Ovary (tissue), 9 donors: Measurements from ENCODE around the gene ESRRG. TPM values are rescaled to one million over a fixed set of nuclear protein-coding genes. Genes with fewer than 3 reads are reported as not detected.

Experiments used
- DNase-seq, 5 donors: peaks; one replicate each; pipeline ENCODE4 v3.0.0-alpha.2; 2019 to 2020
- H3K27ac ChIP-seq, 2 donors: fragments of 200-600 bp; one replicate each; pipeline versions ENCODE4 v1.5.1 to v1.8.0; 2019 to 2022
- H3K27me3 ChIP-seq: fragments of 200-600 bp; one replicate; pipeline ENCODE4 v1.8.0; 2022
- H3K36me3 ChIP-seq: fragments of 200-600 bp; sonication (generic); one replicate; pipeline ENCODE4 v1.5.1; 2019
- H3K4me1 ChIP-seq: one replicate; pipeline ENCODE4 v1.8.1; 2013; ENCODE audit warnings: mild to moderate bottlenecking, moderate library complexity; ENCODE audit not compliant: insufficient read depth
- H3K4me3 ChIP-seq: fragments of 200-600 bp; sonication (generic); one replicate; pipeline ENCODE4 v1.5.1; 2017
- H3K9me3 ChIP-seq, 2 donors: fragments of 200-600 bp in 1 of 2; sonication (generic) in 1 of 2; one replicate each; pipeline versions ENCODE4 v1.5.1 to v1.8.1; 2013 to 2019; ENCODE audit warnings: mild to moderate bottlenecking in 1 of 2, moderate library complexity in 1 of 2
- EP300 ChIP-seq: sonication (generic); formaldehyde crosslinking; IDR thresholded peaks from one replicate; pipeline ENCODE4 v1.6.1; 2017; ENCODE audit warnings: antibody characterized with exemption
- POLR2A ChIP-seq: fragments of 450-650 bp; IDR thresholded peaks from one replicate; pipeline ENCODE4 v1.6.1; 2017; ENCODE audit warnings: antibody characterized with exemption, mild to moderate bottlenecking, moderate library complexity
- WGBS, 3 donors: extraction: QIAGEN DNeasy Blood & Tissue Kit in 1 of 3; methylation state at CpG; one replicate each; pipeline versions ENCODE4 v1.1.5 to v1.1.7; 2013 to 2017; 5-methylcytosine and 5-hydroxymethylcytosine counted together
- intact Hi-C, 4 donors: fragments of 100-400 bp; cut with DNase I; formaldehyde crosslinking; loops; one replicate each; pipeline versions ENCODE4 v1.11.0 to v1.15.1; 2022 to 2023
- polyA plus RNA-seq, 2 donors: library from polyadenylated mRNA; stranded (reverse); fragments of 200-250 nt in 1 of 2; fragments of 350-450 nt in 1 of 2; fragmentation: Illumina TruSeq in 1 of 2; extraction: RNeasy Lipid Tissue Mini Kit (QIAGEN cat#74804) in 1 of 2; gene quantifications; one replicate each; pipeline ENCODE4 v1.2.3, GENCODE V29; 2013 to 2014
- total RNA-seq, 7 donors: library from RNA; depleted of rRNA in 2 of 7; stranded (reverse); fragments of >200 nt in 2 of 7; fragmentation: NEBNext Ultra II Directional in 3 of 7; extraction: Animal tissue kit (Norgen Biotek cat#: 25700) in 3 of 7; gene quantifications; one replicate each; pipeline versions ENCODE4 v1.1.0 to v1.2.4, GENCODE V29; 2016 to 2023
- TF ChIP-seq, protein P1 (sequence below), 3 donors: fragments of 450-650 bp in 2 of 3; fragments of 200-600 bp in 1 of 3; IDR thresholded peaks; one replicate each; pipeline versions ENCODE4 v1.5.1 to v1.8.0; 2016 to 2022; ENCODE audit warnings: antibody characterized with exemption in 3 of 3, mild to moderate bottlenecking in 1 of 3
- donor health status: DM: no; HTN: no; CAD: no; lungs with moderate emphysema.
- donor health status: DM: no; HTN: no; CAD: no.
- donor health status: Bipolar disorder and iron deficiency.
- donor health status: DM: yes; HTN: yes; CAD: no.
- donor health status: DM: no; HTN: no; CAD: no.
- donor health status: DM: yes; HTN: yes; CAD: no.

Gene ESRRG
- total and polyA plus RNA-seq, 9 donors = 0.07 to 3.2 (median 1.2) TPM

DNA sequence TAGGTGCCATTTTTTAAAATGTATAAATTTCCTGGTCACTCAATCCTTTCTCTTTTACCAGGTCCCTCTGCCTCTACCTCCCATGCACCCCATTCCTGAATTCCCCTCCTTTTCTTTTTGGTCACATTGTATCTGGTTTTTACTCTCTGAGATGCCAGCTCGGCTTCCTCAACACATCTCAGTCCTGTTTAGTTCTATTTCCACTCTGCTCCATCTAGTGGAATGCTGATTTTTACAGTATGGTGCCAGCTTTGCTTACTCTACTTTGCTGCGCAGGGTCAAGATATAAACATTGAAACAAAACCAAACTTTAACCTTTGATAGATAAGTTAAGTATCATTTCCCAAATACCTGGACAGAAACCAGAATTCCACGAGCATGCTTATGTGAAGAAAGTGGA lies 96.0 kb downstream of the ESRRG start:
- H3K4me1 ChIP-seq = no peaks in the 10 kb centered on the region
- intact Hi-C loops = no loop called here
- no peak overlapping the region for H3K27ac ChIP-seq
- H3K36me3 ChIP-seq = no peaks in the 10 kb centered on the region
- TF ChIP-seq, protein P1, sequence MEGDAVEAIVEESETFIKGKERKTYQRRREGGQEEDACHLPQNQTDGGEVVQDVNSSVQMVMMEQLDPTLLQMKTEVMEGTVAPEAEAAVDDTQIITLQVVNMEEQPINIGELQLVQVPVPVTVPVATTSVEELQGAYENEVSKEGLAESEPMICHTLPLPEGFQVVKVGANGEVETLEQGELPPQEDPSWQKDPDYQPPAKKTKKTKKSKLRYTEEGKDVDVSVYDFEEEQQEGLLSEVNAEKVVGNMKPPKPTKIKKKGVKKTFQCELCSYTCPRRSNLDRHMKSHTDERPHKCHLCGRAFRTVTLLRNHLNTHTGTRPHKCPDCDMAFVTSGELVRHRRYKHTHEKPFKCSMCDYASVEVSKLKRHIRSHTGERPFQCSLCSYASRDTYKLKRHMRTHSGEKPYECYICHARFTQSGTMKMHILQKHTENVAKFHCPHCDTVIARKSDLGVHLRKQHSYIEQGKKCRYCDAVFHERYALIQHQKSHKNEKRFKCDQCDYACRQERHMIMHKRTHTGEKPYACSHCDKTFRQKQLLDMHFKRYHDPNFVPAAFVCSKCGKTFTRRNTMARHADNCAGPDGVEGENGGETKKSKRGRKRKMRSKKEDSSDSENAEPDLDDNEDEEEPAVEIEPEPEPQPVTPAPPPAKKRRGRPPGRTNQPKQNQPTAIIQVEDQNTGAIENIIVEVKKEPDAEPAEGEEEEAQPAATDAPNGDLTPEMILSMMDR (IDR thresholded peaks at IDR 0.05) = no peak
- TF ChIP-seq EP300 (no peak), POLR2A (no peak)
- H3K4me3 ChIP-seq = no peak overlapping the region
- H3K9me3 ChIP-seq = no peaks in the 10 kb centered on the region
- no peak for DNase-seq
- no peaks in the 10 kb centered on the region for H3K27me3 ChIP-seq
- 52 to 57% (median 53%) methylated on average over 3 of the region's 3 CpGs for WGBS, 3 donors

DNA sequence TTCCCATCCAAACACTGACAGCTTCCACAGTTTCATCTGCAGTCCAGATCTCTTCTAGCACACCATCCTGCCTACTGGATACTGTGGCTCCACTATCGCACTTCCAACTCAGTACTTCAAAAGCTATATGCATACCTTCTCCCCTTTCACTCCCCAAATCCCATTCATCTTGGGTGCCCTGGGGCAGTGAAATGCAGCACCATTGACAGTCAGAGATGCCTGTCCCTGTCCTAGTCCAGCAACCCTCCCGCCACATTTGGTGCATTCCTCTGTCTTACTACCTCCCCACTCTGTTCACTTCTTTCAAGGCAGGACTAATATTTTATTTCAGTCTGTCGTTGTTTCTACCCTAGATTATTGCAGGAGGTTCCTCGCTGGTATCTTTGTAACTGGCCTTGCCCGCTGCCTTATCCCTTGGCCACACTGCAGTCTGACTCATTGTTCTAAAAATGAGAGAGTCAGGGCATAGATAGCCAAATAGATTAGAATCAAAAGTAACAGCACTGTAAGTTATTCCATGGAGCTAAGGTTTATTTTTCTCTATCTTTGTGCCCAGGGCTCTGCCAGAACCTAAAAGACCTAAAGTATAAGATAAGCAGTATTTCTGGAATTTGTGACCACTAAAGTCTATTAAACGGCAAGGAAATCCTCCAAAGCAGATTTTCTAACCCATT lies 96.7 kb downstream of the ESRRG start:
- DNase-seq = no peak
- TF ChIP-seq, protein P1 (IDR thresholded peaks at IDR 0.05) = no peak
- TF ChIP-seq POLR2A (no peak), EP300 (no peak)
- intact Hi-C loops = no loop called here
- Histone ChIP-seq H3K27me3 (no peaks in the 10 kb centered on the region), H3K9me3 (no peaks in the 10 kb centered on the region), H3K4me1 (no peaks in the 10 kb centered on the region), H3K4me3 (no peak overlapping the region), H3K27ac (no peak overlapping the region), H3K36me3 (no peaks in the 10 kb centered on the region)
- WGBS, 3 donors = 75 to 82% (median 81%) methylated on average over 6 of the region's 6 CpGs

DNA sequence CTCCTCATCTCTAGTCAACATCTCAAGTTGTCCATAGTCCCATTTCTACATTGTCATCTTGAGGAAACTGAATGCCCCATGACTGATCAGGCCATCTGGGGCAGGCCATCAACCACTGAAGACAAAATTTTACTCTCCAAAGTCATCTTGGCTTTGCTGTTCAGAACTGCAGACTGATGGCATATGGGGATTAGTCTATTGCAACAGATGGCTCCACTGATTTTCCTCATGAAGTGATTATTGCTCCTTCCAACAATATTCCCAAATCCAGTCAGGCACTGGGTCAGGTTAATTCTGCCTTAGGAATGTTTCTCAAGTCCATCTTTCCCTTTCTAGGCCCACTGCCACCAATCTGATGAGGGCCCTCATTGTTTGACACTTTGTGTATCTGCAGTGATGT lies 101.7 kb downstream of the ESRRG start:
- H3K27ac ChIP-seq = no peak overlapping the region
- TF ChIP-seq POLR2A (no peak), EP300 (no peak)
- TF ChIP-seq, protein P1 (IDR thresholded peaks at IDR 0.05) = no peak

DNA sequence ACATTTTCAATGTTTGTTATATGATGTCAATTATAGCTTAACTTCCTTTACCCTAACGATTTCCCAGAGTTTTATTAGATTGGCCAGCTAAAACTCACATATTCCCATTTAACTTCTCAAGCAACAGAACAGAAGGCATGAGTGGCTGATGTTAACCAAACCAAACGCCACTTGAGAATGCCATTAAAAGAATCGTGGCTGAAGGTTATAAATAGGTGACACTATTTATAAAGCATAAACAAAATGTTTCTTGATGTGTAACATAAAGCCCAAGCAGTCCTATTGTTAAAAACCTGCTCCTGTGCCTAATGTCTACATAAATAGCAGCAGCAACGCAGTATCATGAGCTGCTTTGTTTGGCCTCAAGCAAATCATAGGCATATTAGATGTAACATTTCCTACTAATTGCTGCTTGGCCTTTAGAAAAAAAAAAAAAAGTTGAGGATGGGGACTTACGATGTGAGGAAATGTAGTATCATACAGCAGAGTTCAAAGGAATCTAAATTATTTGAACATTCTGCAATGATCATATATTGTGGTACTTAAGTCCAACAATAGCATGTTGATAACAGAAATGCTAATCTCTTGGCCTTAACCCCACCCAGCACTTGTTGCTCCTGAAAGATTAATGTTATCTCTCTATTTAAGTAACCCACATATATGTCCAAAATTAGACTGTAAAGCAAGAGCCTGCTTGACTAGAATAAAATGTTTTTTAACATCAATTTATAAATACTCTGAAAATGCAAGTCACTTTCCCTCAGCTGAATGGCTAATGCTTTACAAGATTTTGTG lies 106.0 kb downstream of the ESRRG start:
- Histone ChIP-seq H3K9me3 (no peaks in the 10 kb centered on the region), H3K27ac (no peak overlapping the region), H3K4me3 (no peak overlapping the region), H3K27me3 (no peaks in the 10 kb centered on the region), H3K4me1 (no peaks in the 10 kb centered on the region), H3K36me3 (no peaks in the 10 kb centered on the region)
- DNase-seq = no peak
- 46 to 54% (median 47%) methylated on average over 5 of the region's 5 CpGs for WGBS, 3 donors
- intact Hi-C loops = no loop called here
- TF ChIP-seq POLR2A = no peak
- TF ChIP-seq EP300 = no peak
- TF ChIP-seq, protein P1 (IDR thresholded peaks at IDR 0.05) = no peak

More for the DNA sequence above, 101.7 kb downstream of the ESRRG start:
- DNase-seq = no peak
- Histone ChIP-seq H3K36me3 (no peaks in the 10 kb centered on the region), H3K27me3 (no peaks in the 10 kb centered on the region), H3K4me1 (no peaks in the 10 kb centered on the region), H3K4me3 (no peak overlapping the region), H3K9me3 (no peaks in the 10 kb centered on the region)
- intact Hi-C loops = no loop called here
